Transverse colon (tissue), 3 donors: ENCODE measurements around the gene TCF20.

Source experiments
- CTCF ChIP-seq, 5 experiments: fragments of 200-600 bp in 3 of 5; fragments of 450-650 bp in 2 of 5; sonication (generic) in 3 of 5; IDR thresholded peaks; 1 replicate in 2 of 5; 2 replicates in 3 of 5; pipeline ENCODE4 v1.5.1; 2016 to 2017; ENCODE audit warnings: antibody characterized with exemption in 5 of 5, inconsistent platforms in 3 of 5, mild to moderate bottlenecking in 2 of 5, moderate library complexity in 1 of 5
- EP300 ChIP-seq: sonication (generic); formaldehyde crosslinking; IDR thresholded peaks from one replicate; pipeline ENCODE4 v1.6.1; 2017; ENCODE audit warnings: antibody characterized with exemption, low read depth
- POLR2A ChIP-seq: fragments of 450-650 bp; IDR thresholded peaks from one replicate; pipeline ENCODE4 v1.6.1; 2016; ENCODE audit warnings: antibody characterized with exemption, mild to moderate bottlenecking, moderate library complexity

- TF ChIP-seq CTCF (IDR thresholded peaks at IDR 0.05) (no peak), POLR2A (no peak), EP300 (no peak)
Measured at GRCh38 chr22:42307806-42308563, 37.5 kb upstream of the TCF20 start.
